H1 (cell line): ENCODE data around the gene SUPT20HL1.

ENCODE experiments used
- EZH2 ChIP-seq: fragments of 200-600 bp; sonication (generic); IDR thresholded peaks from 2 replicates; pipeline ENCODE4 v1.7.1; 2012; ENCODE audit warnings: low read depth, mild to moderate bottlenecking, moderate library complexity, low read length, inconsistent platforms; ENCODE audit not compliant: severe bottlenecking
- HDAC6 ChIP-seq: IDR thresholded peaks from one replicate; pipeline ENCODE4 v1.7.1; 2012; ENCODE audit warnings: low read depth, mild to moderate bottlenecking, inconsistent platforms, low read length, moderate library complexity
- NANOG ChIP-seq: IDR thresholded peaks from 2 replicates; pipeline ENCODE4 v1.6.1; 2011; ENCODE audit warnings: low read length, low read depth, mild to moderate bottlenecking, inconsistent platforms; ENCODE audit not compliant: insufficient read depth, poor library complexity, severe bottlenecking
- POLR2A ChIP-seq, 2 experiments: IDR thresholded peaks; 1 replicate in 1 of 2; 2 replicates in 1 of 2; pipeline ENCODE4 v1.6.1; 2011; ENCODE audit warnings: low read depth in 2 of 2, low read length in 2 of 2, mild to moderate bottlenecking in 2 of 2; ENCODE audit errors: control extremely low read depth in 1 of 2
- TF ChIP-seq, protein P1 (sequence below), 3 experiments: IDR thresholded peaks; 1 replicate in 2 of 3; 2 replicates in 1 of 3; pipeline versions ENCODE4 v1.5.1 to v1.6.1; 2011; ENCODE audit warnings: low read length in 3 of 3, mild to moderate bottlenecking in 3 of 3, inconsistent platforms in 2 of 3, low read depth in 1 of 3, moderate library complexity in 1 of 3; ENCODE audit not compliant: insufficient read depth in 1 of 3; ENCODE audit errors: control extremely low read depth in 1 of 3
- TF ChIP-seq, protein P2 (sequence below): IDR thresholded peaks from 2 replicates; pipeline ENCODE4 v1.6.1; 2011; ENCODE audit warnings: low read depth, mild to moderate bottlenecking, low read length; ENCODE audit not compliant: insufficient read depth

DNA sequence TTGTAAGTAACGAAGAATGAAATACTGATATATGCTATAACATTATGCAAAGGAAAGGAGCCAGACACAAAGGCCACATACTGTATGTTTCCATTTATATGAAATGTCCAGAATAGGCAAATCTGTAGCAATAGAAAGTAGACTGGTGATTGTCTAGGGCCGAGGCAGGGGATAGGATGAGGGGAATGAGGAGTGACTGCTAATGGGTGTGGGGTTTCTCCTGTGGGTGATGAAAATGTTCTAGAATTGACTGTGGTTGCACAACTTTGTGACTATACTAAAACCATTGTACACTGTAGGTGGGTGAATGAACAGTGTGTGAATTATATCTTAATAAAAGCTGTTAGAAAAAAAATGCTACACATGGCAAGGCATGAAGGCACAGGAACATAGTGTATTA, 19.9 kb upstream of the SUPT20HL1 start:
- TF ChIP-seq POLR2A (IDR thresholded peaks at IDR 0.05; ENCODE audit: control extremely low read depth in 1 of 2, low read depth in 2 of 2, low read length in 2 of 2) (no peak), EZH2 (no peak), HDAC6 (no peak), NANOG (no peak)
- TF ChIP-seq, protein P1, sequence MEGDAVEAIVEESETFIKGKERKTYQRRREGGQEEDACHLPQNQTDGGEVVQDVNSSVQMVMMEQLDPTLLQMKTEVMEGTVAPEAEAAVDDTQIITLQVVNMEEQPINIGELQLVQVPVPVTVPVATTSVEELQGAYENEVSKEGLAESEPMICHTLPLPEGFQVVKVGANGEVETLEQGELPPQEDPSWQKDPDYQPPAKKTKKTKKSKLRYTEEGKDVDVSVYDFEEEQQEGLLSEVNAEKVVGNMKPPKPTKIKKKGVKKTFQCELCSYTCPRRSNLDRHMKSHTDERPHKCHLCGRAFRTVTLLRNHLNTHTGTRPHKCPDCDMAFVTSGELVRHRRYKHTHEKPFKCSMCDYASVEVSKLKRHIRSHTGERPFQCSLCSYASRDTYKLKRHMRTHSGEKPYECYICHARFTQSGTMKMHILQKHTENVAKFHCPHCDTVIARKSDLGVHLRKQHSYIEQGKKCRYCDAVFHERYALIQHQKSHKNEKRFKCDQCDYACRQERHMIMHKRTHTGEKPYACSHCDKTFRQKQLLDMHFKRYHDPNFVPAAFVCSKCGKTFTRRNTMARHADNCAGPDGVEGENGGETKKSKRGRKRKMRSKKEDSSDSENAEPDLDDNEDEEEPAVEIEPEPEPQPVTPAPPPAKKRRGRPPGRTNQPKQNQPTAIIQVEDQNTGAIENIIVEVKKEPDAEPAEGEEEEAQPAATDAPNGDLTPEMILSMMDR (IDR thresholded peaks at IDR 0.05; ENCODE audit: control extremely low read depth in 1 of 3, insufficient read depth in 1 of 3, low read depth in 1 of 3, low read length in 3 of 3) = no peak
- TF ChIP-seq, protein P2, sequence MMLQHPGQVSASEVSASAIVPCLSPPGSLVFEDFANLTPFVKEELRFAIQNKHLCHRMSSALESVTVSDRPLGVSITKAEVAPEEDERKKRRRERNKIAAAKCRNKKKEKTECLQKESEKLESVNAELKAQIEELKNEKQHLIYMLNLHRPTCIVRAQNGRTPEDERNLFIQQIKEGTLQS = no peak
